ENCODE results near the gene PIWIL4.

- peak; percentile 12 for TF ChIP-seq CTCF (IDR thresholded peaks at IDR 0.05; ENCODE audit: borderline replicate concordance, extremely low read depth, low read length, poor library complexity, severe bottlenecking)
- TF ChIP-seq EZH2 (IDR thresholded peaks at IDR 0.05; ENCODE audit: borderline replicate concordance, low read depth, low read length, severe bottlenecking) = no peak
Measured at GRCh38 chr11:94543695-94544645, 23.2 kb upstream of the PIWIL4 start, which contains the start of gene FUT4.
